Tongue (tissue), 2 donors: ENCODE data around the gene PTCRA. TPM values are rescaled to one million over a fixed set of nuclear protein-coding genes. Genes with fewer than 3 reads are reported as not detected.

Experiments used
- DNase-seq: peaks from one replicate; pipeline ENCODE4 v3.0.0-alpha.2; 2015
- total RNA-seq: library from RNA; depleted of rRNA; stranded (reverse); fragments of >200 nt; gene quantifications from one replicate; pipeline ENCODE4 v1.2.3, GENCODE V29; 2014

Gene PTCRA
- total RNA-seq, 1 donor from 2014 or later, result 1.8 TPM

GRCh38 chr6:42904467-42904866, 11.4 kb upstream of the PTCRA start:
- DNase-seq, result no peak

GRCh38 chr6:42907336-42907735, 8.5 kb upstream of the PTCRA start:
- no peak for DNase-seq

- no peak for DNase-seq
Observed at GRCh38 chr6:42909835-42910234, 6.0 kb upstream of the PTCRA start.

DNA sequence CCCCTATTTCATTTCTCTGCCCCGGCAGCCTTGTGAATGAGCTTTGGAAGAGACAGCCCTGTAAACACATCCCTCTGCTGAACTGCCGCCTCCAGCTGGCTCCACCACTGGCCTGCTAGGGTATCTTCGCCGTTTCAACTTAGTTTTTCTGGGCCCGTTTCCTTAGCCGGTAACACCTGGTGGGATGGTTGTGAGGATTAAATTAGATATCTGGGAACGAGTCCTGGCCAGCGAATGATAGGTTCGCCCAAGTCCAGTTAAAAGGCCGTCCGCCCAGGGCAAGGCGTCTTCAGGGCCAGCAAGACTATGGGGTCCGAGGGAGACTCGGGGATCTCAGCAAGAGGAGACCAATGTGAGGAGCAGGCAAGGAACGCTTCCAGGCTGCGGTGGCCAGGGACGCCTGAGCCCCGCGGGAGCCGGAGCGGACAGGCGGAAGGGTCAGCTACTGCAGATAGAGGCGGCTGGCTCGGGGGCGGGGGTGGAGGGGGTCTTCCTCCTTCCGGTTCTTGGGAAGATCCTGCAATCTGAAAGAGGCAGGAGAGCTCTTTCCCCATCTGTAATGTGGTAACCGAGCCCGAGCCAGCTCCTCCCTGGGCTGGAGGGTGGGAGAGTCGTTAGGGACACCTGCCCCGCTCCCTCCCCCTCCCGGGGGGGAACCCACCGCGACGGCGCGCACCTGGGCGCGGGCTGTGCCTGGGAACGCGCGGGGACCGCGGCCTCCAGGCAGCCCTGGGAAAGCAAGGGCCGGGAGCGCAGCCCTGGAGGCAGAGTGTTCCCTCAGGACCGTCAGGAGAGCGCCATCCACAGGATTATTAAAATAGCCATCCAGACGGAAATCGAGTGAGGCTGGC, 4.5 kb upstream of the PTCRA start:
- no peak for DNase-seq

GRCh38 chr6:42914546-42914945, 1.3 kb upstream of the PTCRA start:
- DNase-seq, result no peak

GRCh38 chr6:42916288-42916687, 435 bp downstream of the PTCRA start:
- no peak for DNase-seq

DNA sequence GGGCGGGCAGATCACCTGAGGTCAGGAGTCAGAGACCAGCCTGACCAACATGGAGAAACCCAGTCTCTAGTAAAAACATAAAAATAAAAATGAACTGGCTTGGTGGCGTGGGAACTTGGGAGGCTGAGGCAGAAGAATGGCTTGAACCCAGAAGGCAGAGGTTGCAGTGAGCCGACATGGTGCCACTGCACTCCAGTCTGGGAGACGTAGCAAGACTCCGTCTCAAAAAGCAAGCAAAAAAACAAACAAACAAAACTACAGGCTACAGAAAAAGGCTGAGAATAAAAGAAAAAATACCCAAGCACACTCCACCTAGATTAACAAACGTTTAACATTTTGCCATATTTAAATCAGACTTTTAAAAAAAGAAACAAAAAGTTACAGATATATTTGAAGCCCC, 5.9 kb downstream of the PTCRA start:
- DNase-seq, result no peak

GRCh38 chr6:42923666-42924065, 7.8 kb downstream of the PTCRA start:
- no peak for DNase-seq

DNA sequence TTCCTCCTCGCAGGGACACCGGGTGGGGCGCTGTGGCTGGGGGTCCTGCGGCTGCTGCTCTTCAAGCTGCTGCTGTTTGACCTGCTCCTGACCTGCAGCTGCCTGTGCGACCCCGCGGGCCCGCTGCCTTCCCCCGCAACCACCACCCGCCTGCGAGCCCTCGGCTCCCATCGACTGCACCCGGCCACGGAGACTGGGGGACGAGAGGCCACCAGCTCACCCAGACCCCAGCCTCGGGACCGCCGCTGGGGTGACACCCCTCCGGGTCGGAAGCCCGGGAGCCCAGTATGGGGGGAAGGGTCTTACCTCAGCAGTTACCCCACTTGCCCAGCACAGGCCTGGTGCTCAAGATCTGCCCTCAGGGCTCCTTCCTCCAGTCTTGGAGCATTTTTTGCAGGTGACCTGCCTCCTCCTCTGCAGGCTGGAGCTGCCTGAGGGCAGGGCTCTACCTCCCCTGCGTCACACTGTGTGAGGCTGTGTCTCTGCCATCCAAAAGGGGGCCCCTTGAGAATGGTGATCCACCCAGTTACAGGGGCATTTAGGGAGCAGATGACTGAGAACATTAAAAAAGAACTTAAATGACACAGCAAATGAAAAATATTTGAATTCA, 9.5 kb downstream of the PTCRA start:
- DNase-seq, result no peak

DNA sequence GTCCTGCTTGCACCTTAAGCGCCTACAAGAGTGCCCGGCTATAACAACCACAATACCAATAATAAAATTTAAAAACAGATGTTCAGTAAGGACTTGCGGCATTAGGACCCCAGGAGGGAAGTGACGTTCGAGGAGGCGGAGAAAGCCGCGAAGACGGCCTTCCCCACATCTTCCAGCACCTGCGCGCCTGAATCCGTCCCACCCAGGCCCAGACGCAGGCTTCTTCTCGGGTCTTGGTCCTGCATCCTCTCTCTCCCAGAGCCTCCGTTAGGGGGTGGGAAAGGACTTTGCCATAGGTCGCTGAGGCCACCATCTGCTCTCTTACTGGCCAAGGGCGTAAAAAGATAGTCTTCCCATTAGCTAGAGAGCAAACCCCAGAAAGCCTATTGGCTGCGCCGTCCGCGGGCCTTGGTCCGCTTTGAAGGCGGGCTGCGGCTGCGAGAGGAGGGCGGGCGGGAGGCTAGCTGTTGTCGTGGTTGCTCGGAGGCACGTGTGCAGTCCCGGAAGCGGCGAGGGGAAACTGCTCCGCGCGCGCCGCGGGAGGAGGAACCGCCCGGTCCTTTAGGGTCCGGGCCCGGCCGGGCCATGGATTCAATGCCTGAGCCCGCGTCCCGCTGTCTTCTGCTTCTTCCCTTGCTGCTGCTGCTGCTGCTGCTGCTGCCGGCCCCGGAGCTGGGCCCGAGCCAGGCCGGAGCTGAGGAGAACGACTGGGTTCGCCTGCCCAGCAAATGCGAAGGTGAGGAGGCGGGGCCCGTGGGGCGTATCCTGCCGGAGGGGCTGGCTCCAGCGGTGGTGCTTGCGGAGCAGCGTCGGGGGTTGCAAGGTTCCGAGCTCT, 13.3 kb downstream of the PTCRA start, which contains the start of gene CNPY3:
Gene CNPY3, plus strand, starts transcription at position 495 of the 835 bp plus-strand sequence. Its CDS starts 91 bp downstream, at position 586.
- DNase-seq, result peak; percentile 98

- DNase-seq, result peak; percentile 81
Observed at GRCh38 chr6:42929821-42930360, 14.0 kb downstream of the PTCRA start.

- DNase-seq, result no peak
Observed at GRCh38 chr6:42932412-42932811, 16.6 kb downstream of the PTCRA start.

GRCh38 chr6:42933205-42933604, 17.4 kb downstream of the PTCRA start:
- DNase-seq, result no peak

DNA sequence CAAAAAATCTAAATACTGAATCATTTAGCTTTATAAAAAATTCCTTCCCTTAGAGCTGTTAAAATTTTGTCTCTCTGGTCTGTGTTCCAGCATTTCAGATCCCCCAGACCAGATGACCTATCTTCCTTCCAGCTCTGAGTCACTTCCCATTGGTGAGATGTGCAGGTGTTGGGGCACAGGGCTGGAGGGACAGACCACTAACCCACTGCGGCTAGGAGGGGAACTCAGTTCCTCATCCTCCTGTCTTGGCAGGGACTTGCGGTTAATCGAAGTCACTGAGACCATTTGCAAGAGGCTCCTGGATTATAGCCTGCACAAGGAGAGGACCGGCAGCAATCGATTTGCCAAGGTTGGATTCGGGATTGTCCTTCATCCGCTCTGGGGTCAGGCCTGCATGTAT, 19.5 kb downstream of the PTCRA start:
- DNase-seq, result no peak

DNA sequence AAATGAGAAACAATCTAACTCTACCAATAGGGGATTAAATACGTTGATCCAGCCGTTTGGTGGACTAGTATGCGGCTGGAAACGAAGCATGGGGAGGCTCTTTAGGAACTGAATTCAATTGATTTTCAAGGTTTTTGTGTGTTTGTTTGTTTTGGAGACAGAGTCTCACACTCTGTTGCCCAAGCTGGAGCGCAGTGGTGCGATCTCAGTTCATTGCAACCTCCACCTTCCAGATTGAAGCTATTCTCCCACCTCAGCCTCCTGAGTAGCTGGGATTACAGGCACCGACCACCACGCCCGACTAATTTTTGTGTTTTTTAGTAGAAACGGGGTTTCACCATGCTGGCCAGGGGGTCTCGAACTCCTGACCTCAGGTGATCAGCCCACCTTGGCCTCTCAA, 20.5 kb downstream of the PTCRA start:
- no peak for DNase-seq

- DNase-seq, result no peak
Observed at GRCh38 chr6:42937548-42938427, 21.9 kb downstream of the PTCRA start.

DNA sequence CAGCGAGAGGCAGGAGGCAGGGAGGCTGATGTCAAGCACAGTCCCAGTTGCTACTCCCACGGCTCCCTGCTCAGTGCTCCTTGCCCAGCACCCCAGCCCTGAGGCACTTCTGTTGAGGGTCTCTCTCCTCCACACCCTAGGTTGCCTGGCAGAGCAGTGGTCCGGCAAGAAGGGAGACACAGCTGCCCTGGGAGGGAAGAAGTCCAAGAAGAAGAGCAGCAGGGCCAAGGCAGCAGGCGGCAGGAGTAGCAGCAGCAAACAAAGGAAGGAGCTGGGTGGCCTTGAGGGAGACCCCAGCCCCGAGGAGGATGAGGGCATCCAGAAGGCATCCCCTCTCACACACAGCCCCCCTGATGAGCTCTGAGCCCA, 22.6 kb downstream of the PTCRA start:
- DNase-seq, result no peak

DNA sequence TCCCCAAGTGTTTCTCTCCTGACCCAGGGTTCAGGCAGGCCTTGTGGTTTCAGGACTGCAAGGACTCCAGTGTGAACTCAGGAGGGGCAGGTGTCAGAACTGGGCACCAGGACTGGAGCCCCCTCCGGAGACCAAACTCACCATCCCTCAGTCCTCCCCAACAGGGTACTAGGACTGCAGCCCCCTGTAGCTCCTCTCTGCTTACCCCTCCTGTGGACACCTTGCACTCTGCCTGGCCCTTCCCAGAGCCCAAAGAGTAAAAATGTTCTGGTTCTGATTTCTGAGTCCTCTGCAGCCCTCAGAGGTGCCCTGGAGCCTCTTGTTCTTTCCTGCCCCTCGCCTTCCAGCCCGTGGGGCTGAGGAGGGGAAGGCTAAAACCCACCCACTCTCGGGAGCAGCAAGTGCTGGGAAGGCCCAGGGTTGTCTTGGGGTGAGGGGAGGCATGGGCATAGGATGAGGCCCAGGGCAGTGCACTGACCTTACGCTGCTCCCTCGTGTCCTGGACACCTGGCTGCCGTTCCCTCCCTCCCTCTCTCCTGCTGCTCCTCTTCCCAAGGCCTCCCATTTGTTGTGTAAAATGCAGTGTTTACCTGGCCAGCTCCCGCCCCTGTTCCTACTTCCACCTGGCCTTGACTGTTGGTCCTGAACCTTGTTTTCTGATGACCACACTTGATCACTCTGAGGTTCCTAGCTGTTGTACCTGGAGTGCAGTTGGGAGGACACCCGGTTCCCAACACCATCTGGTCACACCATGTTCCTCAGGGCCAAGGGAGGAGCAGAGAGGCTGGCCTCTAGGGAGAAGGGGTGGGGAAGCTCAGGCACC, 23.3 kb downstream of the PTCRA start:
- no peak for DNase-seq

- no peak for DNase-seq
Observed at GRCh38 chr6:42939810-42940167, 23.9 kb downstream of the PTCRA start.

GRCh38 chr6:42940493-42941045, 24.7 kb downstream of the PTCRA start:
- DNase-seq, result no peak
